ENCODE data around the gene AKAP9. TPM values are rescaled to one million over a fixed set of nuclear protein-coding genes. Genes with fewer than 3 reads are reported as not detected.

AKAP9 gene
- total RNA-seq, 2 donors from 2014 or later = 57.0 to 61.9 TPM

- Histone ChIP-seq H3K9ac (ENCODE audit: extremely low read depth, low read length, poor library complexity, severe bottlenecking) (no peak overlapping the region), H3K4me1 (ENCODE audit: control insufficient read depth, insufficient read depth, low read length) (no peaks in the 10 kb centered on the region), H3K27ac (ENCODE audit: low read depth, low read length) (no peak overlapping the region), H3K9me3 (ENCODE audit: control insufficient read depth, low read length) (no peaks in the 10 kb centered on the region), H3K36me3 (ENCODE audit: control insufficient read depth, insufficient read depth, low read length) (peaks cover 68% of the 10 kb centered on the region), H3K4me3 (ENCODE audit: low read length) (no peak overlapping the region), H3K27me3 (ENCODE audit: control insufficient read depth, insufficient read depth, low read length, poor library complexity, severe bottlenecking) (no peaks in the 10 kb centered on the region)
- Mint-ChIP-seq H3K9me3 (no peaks in the 10 kb centered on the region), H3K4me1 (no peaks in the 10 kb centered on the region), H3K27me3 (ENCODE audit: insufficient read depth) (no peaks in the 10 kb centered on the region), H3K36me3 (ENCODE audit: low read depth) (peaks cover 50% of the 10 kb centered on the region), H3K27ac (no peak overlapping the region), H3K4me3 (no peak overlapping the region)
- no peak for DNase-seq
- TF ChIP-seq, protein P1, sequence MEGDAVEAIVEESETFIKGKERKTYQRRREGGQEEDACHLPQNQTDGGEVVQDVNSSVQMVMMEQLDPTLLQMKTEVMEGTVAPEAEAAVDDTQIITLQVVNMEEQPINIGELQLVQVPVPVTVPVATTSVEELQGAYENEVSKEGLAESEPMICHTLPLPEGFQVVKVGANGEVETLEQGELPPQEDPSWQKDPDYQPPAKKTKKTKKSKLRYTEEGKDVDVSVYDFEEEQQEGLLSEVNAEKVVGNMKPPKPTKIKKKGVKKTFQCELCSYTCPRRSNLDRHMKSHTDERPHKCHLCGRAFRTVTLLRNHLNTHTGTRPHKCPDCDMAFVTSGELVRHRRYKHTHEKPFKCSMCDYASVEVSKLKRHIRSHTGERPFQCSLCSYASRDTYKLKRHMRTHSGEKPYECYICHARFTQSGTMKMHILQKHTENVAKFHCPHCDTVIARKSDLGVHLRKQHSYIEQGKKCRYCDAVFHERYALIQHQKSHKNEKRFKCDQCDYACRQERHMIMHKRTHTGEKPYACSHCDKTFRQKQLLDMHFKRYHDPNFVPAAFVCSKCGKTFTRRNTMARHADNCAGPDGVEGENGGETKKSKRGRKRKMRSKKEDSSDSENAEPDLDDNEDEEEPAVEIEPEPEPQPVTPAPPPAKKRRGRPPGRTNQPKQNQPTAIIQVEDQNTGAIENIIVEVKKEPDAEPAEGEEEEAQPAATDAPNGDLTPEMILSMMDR (conservative IDR thresholded peaks at IDR 0.05) = no peak
- WGBS, 2 experiments (ENCODE audit: insufficient coverage in 1 of 2, insufficient read length in 1 of 2) = 93 to 95% methylated on average over 5 of the region's 5 CpGs
Measured at GRCh38 chr7:92115821-92116220, 175.2 kb downstream of the AKAP9 start.

DNA sequence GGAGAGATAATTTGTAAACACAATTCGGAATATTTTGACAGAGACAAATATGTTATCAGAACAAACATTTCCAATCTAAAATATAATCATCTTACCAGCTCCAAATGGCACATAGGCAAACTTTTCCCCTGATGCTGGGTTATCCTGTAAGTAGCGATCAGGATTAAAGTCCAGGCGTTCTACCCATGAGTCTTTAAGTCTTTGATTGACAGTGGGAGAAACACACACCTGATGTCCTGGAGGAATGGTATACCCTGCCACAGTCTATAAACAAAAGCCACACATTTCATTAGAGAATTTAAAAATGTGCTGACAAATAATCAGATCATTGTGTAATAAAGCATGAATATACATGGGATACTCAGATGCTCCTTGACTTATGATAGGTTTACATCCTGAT is 176.3 kb downstream of the AKAP9 start:
- H3K36me3 Mint-ChIP-seq (ENCODE audit: low read depth) = peaks cover 55% of the 10 kb centered on the region

DNA sequence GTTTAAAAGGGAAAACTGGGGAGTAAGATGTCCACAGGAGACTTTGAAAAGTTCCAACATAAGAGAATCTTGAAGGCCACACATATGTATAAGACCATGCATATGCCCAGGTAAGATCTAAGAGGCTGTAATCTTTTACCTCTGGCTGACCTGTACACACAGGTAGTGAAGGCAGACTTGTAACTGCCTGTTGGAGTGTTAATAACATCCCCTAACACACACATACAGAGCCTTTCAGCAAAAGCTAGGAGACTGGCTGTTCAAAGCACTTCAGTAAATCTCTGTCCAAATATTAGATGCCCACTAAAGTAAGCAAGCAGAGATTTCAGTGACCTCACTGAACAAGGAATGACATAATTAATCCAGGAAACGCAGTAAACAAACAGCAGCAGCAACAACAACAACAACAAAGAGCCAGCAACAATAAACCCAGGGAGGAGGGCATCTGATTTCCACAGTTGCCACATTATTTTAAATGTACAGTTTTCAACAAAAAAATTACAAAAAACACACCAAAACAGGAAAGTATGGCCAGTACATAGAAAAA is 178.6 kb downstream of the AKAP9 start:
- H3K36me3 ChIP-seq (ENCODE audit: control insufficient read depth, insufficient read depth, low read length) = peaks cover 77% of the 10 kb centered on the region
- TF ChIP-seq, protein P1 (conservative IDR thresholded peaks at IDR 0.05) = no peak
- Mint-ChIP-seq H3K4me3 (no peak overlapping the region), H3K27ac (no peak overlapping the region), H3K36me3 (ENCODE audit: low read depth) (peaks cover 63% of the 10 kb centered on the region), H3K27me3 (ENCODE audit: insufficient read depth) (no peaks in the 10 kb centered on the region), H3K9me3 (no peaks in the 10 kb centered on the region), H3K4me1 (no peaks in the 10 kb centered on the region)
- H3K9ac ChIP-seq (ENCODE audit: extremely low read depth, low read length, poor library complexity, severe bottlenecking) = no peak overlapping the region
- WGBS, 2 experiments (ENCODE audit: insufficient coverage in 1 of 2, insufficient read length in 1 of 2) = 83 to 100% methylated on average over 1 of the region's 1 CpG
- no peaks in the 10 kb centered on the region for H3K27me3 ChIP-seq (ENCODE audit: control insufficient read depth, insufficient read depth, low read length, poor library complexity, severe bottlenecking)
- no peaks in the 10 kb centered on the region for H3K4me1 ChIP-seq (ENCODE audit: control insufficient read depth, insufficient read depth, low read length)
- H3K4me3 ChIP-seq (ENCODE audit: low read length) = no peak overlapping the region
- no peak overlapping the region for H3K27ac ChIP-seq (ENCODE audit: low read depth, low read length)
- peaks cover 5% of the 10 kb centered on the region for H3K9me3 ChIP-seq (ENCODE audit: control insufficient read depth, low read length)
- DNase-seq = no peak

More for the DNA sequence above, 176.3 kb downstream of the AKAP9 start:
- H3K9ac ChIP-seq (ENCODE audit: extremely low read depth, low read length, poor library complexity, severe bottlenecking) = no peak overlapping the region
- no peak for DNase-seq
- H3K36me3 ChIP-seq (ENCODE audit: control insufficient read depth, insufficient read depth, low read length) = peaks cover 68% of the 10 kb centered on the region
- 100% methylated on average over 3 of the region's 3 CpGs; no CpG with 5 or more reads in 1 of the 2 experiments for WGBS, 2 experiments (ENCODE audit: insufficient coverage in 1 of 2, insufficient read length in 1 of 2)
- TF ChIP-seq, protein P1 (conservative IDR thresholded peaks at IDR 0.05) = no peak
- Mint-ChIP-seq H3K4me1 (no peaks in the 10 kb centered on the region), H3K27ac (no peak overlapping the region), H3K9me3 (no peaks in the 10 kb centered on the region), H3K4me3 (no peak overlapping the region), H3K27me3 (ENCODE audit: insufficient read depth) (no peaks in the 10 kb centered on the region)
- peaks cover 5% of the 10 kb centered on the region for H3K9me3 ChIP-seq (ENCODE audit: control insufficient read depth, low read length)
- H3K27ac ChIP-seq (ENCODE audit: low read depth, low read length) = no peak overlapping the region
- no peak overlapping the region for H3K4me3 ChIP-seq (ENCODE audit: low read length)
- H3K4me1 ChIP-seq (ENCODE audit: control insufficient read depth, insufficient read depth, low read length) = no peaks in the 10 kb centered on the region
- no peaks in the 10 kb centered on the region for H3K27me3 ChIP-seq (ENCODE audit: control insufficient read depth, insufficient read depth, low read length, poor library complexity, severe bottlenecking)
